RWPE2 (cell line): Measurements from ENCODE around the gene FBXO38.

Experiments
- ATAC-seq: fragments of 200-7000 bp; cut with Tn5 transposase; 3 replicates; pipeline ENCODE4 v1.9.1; 2021; ENCODE audit warnings: low read depth
- DNase-seq: peaks from one replicate; pipeline ENCODE4 v3.0.0-alpha.2; 2020; ENCODE audit warnings: low spot score
- H3K27ac ChIP-seq: fragments of 450-650 bp; 2 replicates; pipeline ENCODE4 v1.5.1; 2017; ENCODE audit warnings: mild to moderate bottlenecking; ENCODE audit not compliant: poor library complexity, severe bottlenecking
- H3K27me3 ChIP-seq: fragments of 250-450 bp; sonication (Bioruptor Pico); 2 replicates; pipeline ENCODE4 v1.5.1; 2021; ENCODE audit warnings: mild to moderate bottlenecking, moderate library complexity; ENCODE audit not compliant: insufficient read depth, poor library complexity, severe bottlenecking
- H3K36me3 ChIP-seq: fragments of 250-450 bp; sonication (Bioruptor Pico); 2 replicates; pipeline ENCODE4 v1.5.1; 2020; ENCODE audit warnings: low read depth, mild to moderate bottlenecking, moderate library complexity
- H3K4me1 ChIP-seq: fragments of 250-450 bp; sonication (Bioruptor Pico); 2 replicates; pipeline ENCODE4 v1.5.1; 2021; ENCODE audit warnings: mild to moderate bottlenecking, moderate library complexity; ENCODE audit not compliant: insufficient read depth, poor library complexity, severe bottlenecking
- H3K4me3 ChIP-seq: fragments of 250-450 bp; sonication (Bioruptor Pico); 2 replicates; pipeline ENCODE4 v1.5.1; 2021; ENCODE audit warnings: mild to moderate bottlenecking, moderate library complexity; ENCODE audit not compliant: severe bottlenecking
- H3K9me3 ChIP-seq: fragments of 250-450 bp; sonication (Bioruptor Pico); 2 replicates; pipeline ENCODE4 v1.5.1; 2021; ENCODE audit warnings: mild to moderate bottlenecking, moderate library complexity; ENCODE audit not compliant: severe bottlenecking
- CTCF ChIP-seq: fragments of 450-650 bp; IDR thresholded peaks from one replicate; pipeline ENCODE4 v1.5.1; 2017; ENCODE audit warnings: mild to moderate bottlenecking, moderate library complexity; ENCODE audit not compliant: poor library complexity, severe bottlenecking

Gene FBXO38

GRCh38 chr5:148374690-148375360 lies 8.9 kb upstream of the FBXO38 start:
- Histone ChIP-seq H3K36me3 (no peaks in the 10 kb centered on the region), H3K27ac (no peak overlapping the region), H3K4me1 (no peaks in the 10 kb centered on the region), H3K4me3 (no peak overlapping the region), H3K27me3 (no peaks in the 10 kb centered on the region), H3K9me3 (no peaks in the 10 kb centered on the region)
- ATAC-seq, result peak; percentile 96
- no peak for DNase-seq
- peak; percentile 96 for TF ChIP-seq CTCF

GRCh38 chr5:148376198-148376597 lies 7.6 kb upstream of the FBXO38 start:
- no peak overlapping the region for H3K27ac ChIP-seq
- no peaks in the 10 kb centered on the region for H3K36me3 ChIP-seq
- ATAC-seq (no peak), DNase-seq (no peak)
- no peaks in the 10 kb centered on the region for H3K27me3 ChIP-seq
- no peaks in the 10 kb centered on the region for H3K9me3 ChIP-seq
- no peaks in the 10 kb centered on the region for H3K4me1 ChIP-seq
- no peak overlapping the region for H3K4me3 ChIP-seq
- no peak for TF ChIP-seq CTCF

GRCh38 chr5:148378670-148379069 lies 5.1 kb upstream of the FBXO38 start:
- no peaks in the 10 kb centered on the region for H3K9me3 ChIP-seq

DNA sequence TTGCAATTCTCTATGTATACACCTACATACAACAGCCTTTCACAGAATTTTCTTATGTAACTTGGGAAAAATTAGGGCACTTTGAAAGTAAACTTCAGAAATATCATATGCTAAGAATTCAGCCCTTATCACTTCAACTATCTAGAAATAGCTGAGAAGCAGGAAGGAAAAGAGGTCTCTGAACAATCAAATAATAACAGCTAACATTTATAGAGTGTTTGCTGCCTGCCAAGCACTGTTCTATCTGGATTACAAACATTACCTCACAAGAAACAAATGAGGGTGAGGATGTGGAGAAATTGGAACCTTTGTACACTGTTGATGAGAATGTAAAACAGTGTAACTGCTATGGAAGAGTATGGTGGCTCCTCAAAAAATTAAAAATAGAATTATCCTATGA lies 4.4 kb upstream of the FBXO38 start:
- Histone ChIP-seq H3K4me3 (no peak overlapping the region), H3K27ac (no peak overlapping the region), H3K27me3 (no peaks in the 10 kb centered on the region), H3K4me1 (peaks cover 12% of the 10 kb centered on the region), H3K36me3 (no peaks in the 10 kb centered on the region), H3K9me3 (no peaks in the 10 kb centered on the region)
- TF ChIP-seq CTCF, result no peak
- ATAC-seq (no peak), DNase-seq (no peak)

More at GRCh38 chr5:148378670-148379069, 5.1 kb upstream of the FBXO38 start:
- H3K4me3 ChIP-seq, result no peak overlapping the region
- DNase-seq (no peak), ATAC-seq (no peak)
- TF ChIP-seq CTCF, result no peak
- no peak overlapping the region for H3K27ac ChIP-seq
- H3K27me3 ChIP-seq, result no peaks in the 10 kb centered on the region
- H3K36me3 ChIP-seq, result no peaks in the 10 kb centered on the region
- H3K4me1 ChIP-seq, result peaks cover 12% of the 10 kb centered on the region

GRCh38 chr5:148381906-148382305 lies 1.9 kb upstream of the FBXO38 start:
- Histone ChIP-seq H3K4me1 (peaks cover 20% of the 10 kb centered on the region), H3K27me3 (no peaks in the 10 kb centered on the region), H3K4me3 (no peak overlapping the region), H3K9me3 (no peaks in the 10 kb centered on the region), H3K27ac (no peak overlapping the region), H3K36me3 (peaks cover 9% of the 10 kb centered on the region)
- ATAC-seq (no peak), DNase-seq (no peak)
- TF ChIP-seq CTCF, result no peak
